ENCODE measurements around the gene CSNK1D.

GRCh38 chr17:82318169-82318498 is 44.6 kb upstream of the CSNK1D start:
- TF ChIP-seq POLR2A (IDR thresholded peaks at IDR 0.05; ENCODE audit: low read depth, low read length) (no peak), TAF1 (IDR thresholded peaks at IDR 0.05; ENCODE audit: low read depth, low read length) (no peak), POLR2AphosphoS5 (IDR thresholded peaks at IDR 0.05; ENCODE audit: low read depth, low read length) (no peak)

Measured in GM12891 (cell line).